Stimulated activated CD4-positive, alpha-beta T cell treated with anti-CD3 and anti-CD28 coated beads, Interleukin-12 subunit alpha, Interleukin-12 subunit beta, amount 100 ng/mL, for 24 hours (primary cell): ENCODE results near the gene NPPA.
A peak's percentile ranks its signal among the peaks of the same experiment; 100 is the strongest.
"Not testable (repeated sequence)": the region's sequence is repeated elsewhere in the genome, so short reads cannot be mapped to it uniquely, and the experiment has no call there.

Experiments
- DNase-seq, 2 experiments: peaks; one replicate each; pipeline ENCODE4 v3.0.0-alpha.2; 2020; ENCODE audit warnings: low read depth in 2 of 2

NPPA gene

GRCh38 chr1:11847667-11848372, at the start of gene NPPA:
NPPA (minus strand) TSS chr1:11847783; CDS start chr1:11847684, 99 bp downstream.
- no peak for DNase-seq

DNA sequence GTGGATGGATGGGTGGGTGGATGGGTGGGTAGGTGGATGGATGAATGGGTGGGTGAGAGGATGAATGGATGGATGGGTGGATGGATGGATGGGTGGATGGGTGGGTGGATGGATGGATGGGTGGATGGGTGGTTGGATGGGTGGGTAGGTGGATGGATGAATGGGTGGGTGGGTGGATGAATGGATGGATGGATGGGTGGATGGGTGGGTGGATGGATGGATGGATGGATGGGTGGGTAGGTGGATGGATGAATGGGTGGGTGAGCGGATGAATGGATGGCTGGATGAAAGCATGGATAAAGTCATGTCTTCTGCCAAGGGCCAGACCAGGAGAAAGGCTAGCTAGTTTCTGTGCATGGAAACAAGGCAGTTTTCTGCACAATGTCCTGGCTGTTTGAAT, 46.9 kb upstream of the NPPA start:
- not testable (repeated sequence) for DNase-seq

DNA sequence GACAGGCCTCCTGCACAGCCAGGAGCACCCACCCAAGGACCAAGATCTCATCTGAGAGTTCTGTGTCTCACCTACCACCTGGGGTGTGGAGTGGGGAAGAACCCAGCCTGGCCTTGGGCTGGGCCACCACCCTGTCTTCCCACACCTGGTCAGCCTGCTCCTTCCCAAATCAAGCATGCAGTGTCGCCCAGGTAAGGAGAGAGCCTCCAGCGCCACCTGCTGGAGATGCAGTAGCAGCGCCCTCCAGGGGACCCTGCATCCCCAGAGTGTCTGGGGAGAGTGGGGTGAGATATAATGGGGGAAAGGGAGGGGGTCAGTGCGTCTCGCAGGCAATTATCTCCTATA, 46.3 kb upstream of the NPPA start:
- peak; percentile 49 to 60 for DNase-seq

DNA sequence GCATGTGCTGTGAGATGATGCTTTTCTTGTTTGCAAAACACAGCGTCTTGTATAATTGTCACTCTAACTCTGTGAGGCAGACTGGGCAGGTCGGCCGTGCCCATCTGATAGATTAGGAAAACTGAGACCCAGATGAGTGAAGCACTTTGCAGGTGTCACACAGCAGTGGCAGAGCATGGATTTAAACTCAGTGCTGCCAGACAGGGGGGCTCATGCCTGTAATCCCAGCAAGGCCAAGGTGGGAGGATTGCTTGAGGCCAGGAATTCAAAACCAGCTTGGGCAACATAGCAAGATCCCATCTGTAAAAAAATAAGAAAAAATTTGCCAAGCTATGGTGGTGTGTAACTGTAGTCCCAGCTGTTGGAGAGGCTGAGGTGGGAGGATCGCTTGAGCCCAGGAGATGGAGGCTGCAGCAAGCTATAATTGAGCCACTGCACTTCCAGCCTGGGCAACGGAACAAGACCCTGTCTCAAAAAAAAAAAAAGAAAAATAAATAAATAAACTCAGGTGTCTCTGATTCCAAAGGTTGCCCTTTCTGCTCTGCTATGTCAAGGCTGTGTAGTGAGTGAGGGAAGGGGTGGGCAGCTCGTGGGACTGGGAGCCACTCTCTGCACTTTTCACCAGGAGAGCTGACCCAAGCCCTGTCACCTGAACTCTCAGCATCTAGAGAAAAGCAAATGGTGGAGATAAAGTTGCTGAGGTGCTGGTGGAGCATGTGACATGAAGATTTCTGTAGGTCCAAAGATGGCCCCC, 44.0 kb upstream of the NPPA start:
- no peak for DNase-seq

GRCh38 chr1:11888877-11889208, 41.3 kb upstream of the NPPA start:
- DNase-seq: no peak

- DNase-seq: no peak
Measured at GRCh38 chr1:11888206-11888876, 40.8 kb upstream of the NPPA start.

- no peak for DNase-seq
Measured at GRCh38 chr1:11887666-11888007, 40.1 kb upstream of the NPPA start.

- no peak for DNase-seq
Measured at GRCh38 chr1:11886986-11887665, 39.5 kb upstream of the NPPA start.

DNA sequence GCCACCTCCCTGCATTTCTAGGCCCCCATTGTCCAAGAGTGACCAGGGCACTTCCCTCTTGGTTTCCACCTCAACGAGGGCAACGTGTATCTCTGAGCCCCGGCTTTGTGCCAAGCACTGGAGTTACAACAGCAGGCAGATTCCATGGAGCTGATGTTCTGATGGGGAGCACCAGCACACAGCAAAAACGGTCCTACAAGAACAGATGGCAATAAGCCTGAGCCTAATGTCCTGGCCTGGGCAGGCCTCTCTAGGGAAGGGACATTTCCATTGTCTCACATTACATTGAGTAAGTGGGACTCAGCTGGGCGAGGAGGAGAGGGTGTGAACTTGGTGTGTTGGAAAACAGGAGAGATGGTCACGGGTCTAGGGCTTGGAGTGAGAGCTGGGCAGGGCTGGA, 38.3 kb upstream of the NPPA start:
- no peak for DNase-seq

GRCh38 chr1:11882814-11883538, 35.4 kb upstream of the NPPA start:
- no peak for DNase-seq

DNA sequence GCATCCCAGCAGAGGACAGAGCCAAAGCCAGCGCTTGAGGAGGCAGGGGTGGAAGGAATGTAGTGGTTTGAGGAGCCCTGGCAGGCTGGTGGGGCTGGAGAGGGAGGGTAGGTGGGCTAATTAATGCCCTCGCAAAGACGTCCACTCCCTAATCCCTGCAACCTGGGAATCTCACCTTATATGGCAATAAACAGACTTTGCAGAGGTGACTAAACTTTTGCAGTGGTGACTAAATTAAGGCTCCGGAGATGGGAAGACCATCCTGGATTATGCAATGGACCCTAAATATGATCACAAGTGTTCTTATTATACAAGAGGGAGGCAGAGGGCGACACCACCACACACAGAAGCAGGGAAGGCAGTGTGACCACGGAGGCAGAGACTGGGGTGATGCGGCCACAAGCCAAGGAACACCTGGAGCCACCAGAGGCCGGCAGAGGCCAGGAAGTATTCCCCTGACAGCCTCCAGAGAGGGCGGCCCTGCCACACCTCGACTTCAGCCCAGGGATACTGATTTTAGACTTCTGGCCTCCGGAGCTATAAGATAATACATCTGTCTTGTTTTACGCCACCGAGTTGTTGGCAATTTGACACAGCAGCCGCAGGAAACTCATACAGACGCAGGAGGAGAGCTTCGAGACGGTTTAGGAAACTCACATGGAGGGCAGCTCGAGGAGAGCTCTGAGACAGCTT, 34.3 kb upstream of the NPPA start:
- DNase-seq: no peak

GRCh38 chr1:11880911-11881748, 33.5 kb upstream of the NPPA start:
- DNase-seq: no peak

DNA sequence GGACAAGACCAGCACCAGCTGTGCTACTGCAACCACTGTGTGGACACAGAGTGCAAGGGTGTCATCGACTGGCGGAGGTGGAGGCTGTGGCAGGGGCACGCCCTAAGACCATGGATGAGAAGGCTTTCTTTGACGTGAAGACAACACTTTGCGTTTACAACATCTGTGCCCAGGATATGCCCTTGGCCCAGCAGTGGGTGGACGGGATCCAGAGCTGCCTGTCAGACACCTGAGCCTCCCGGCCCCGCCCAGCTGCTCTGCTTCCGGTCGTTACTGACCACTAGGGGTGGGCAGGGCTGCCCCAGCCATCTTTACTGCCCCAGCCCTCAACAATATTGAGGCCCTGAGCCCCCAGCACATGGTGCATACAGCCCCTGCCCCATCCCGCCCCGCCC, 32.6 kb upstream of the NPPA start:
- DNase-seq: no peak

DNA sequence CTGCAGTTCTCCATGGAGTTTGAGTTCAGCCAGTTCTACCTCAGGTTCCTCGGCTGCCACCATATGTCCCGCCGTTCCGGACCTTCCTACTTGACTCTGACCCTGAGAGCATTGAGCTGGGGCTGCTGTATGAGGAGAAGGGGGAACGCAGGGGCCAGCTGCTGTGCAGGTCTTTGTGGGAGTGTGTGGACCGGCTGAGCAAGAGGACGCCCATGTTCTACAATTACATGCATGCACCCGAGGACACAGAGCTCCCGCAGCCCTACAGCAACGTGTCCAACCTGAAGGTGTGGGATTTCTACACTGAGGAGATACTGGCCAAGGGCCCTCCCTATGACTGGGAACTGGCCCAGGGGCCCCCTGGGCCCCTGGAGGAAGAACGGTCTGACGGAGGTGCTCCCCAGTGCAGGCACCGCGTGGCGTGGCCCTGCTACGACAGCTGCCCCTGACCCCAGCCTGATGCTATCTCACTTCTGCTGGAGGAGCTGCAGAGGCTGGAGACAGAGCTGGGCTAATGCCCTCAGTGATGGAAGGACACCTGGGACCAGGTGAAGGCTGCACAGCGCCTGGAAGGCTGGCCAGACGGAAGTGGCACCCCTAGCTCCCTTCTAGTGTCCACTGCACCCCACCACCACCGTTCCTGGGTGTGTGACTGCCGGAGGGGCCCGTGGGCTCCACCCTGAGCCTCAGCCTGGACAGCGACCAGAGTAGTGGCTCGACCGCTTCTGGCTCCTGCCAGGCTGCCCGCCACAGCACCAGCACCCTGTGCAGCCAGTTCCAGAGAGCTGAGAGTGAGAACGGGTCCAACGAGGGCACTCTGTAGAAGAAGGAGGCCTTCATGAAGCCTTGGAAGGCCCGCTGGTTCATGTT, 32.0 kb upstream of the NPPA start:
- no peak for DNase-seq

GRCh38 chr1:11878891-11879190, 31.3 kb upstream of the NPPA start:
- no peak for DNase-seq

DNA sequence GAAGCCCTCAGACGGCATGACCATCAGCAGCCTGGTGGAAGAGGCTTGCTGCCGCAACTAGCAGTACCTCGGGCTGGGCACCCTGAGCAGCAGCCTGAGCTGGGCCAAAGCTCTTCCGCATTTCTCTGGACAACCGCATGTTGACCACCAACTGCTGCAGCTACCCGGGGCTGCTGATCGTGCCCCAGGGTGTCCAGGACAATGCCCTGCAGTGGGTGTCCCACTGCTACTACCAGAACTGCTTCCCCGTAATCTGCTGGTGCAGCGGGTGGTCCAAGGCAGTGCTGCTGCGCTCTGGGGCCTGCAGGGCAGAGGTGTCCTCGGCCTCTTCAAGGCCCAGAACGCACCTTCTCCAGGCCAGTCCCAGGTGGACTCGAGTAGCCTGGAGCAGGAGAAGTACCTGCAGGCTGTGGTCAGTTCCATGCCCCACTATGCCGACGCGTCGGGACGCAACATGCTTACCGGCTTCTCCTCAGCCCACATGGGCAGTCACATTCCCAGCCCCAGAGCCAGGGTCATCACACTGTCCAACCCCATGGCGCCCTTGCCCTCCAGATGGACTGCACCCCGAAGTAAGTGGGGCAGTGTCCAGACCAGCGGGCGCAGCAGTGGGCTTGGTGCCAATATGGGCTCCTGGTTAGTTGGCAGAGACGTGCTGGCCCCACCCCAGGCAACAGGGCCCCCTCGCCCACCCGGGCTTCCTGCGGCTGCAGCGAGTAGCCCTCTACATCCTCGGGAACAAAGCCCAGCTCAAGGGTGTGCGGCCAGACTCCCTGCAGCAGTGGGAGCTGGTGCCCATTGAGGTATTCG, 30.7 kb upstream of the NPPA start:
- no peak for DNase-seq

- DNase-seq: no peak
Measured at GRCh38 chr1:11877074-11877473, 29.5 kb upstream of the NPPA start.

DNA sequence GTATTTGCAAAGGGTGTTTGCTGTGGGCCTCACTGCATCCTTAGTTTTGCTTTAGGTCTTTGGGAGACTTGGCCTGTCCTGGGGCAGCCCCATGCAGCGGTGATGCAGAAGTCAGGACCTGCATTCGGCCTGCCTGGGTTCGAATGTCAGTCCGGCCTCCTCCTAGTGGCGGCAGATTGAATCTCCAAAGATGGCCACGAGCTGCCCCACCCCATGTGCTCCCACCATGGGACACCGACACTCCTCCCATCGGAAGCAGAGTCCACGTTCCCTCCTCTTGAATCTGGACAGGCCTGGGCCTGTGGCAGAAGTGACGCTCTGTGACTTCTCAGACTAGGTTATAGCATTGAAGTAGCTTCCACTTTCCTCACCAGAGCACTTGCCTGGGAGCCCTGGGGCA, 27.5 kb upstream of the NPPA start:
- DNase-seq: no peak

- no peak for DNase-seq
Measured at GRCh38 chr1:11874624-11875023, 27.0 kb upstream of the NPPA start.
